Endothelial cell of umbilical vein (primary cell): ENCODE results near the gene KIFC3. TPM values are rescaled to one million over a fixed set of nuclear protein-coding genes. Genes with fewer than 3 reads are reported as not detected.

ENCODE experiments used
- BruUV-seq: library from RNA; stranded (reverse); fragments of 400-500 nt; replicated peaks from 2 replicates; lab custom pipeline; 2021; lab: Mats Ljungman, UMichigan
- CTCF ChIA-PET: fragments of 300-600, 350-600 bp; sonication (Branson Sonifier 250); formaldehyde crosslinking; loops from one replicate; lab custom pipeline; 2021; ENCODE audit warnings: antibody characterized with exemption, inconsistent platforms; lab: Charles Lee
- POLR2A ChIA-PET: fragments of 300-600, 350-600 bp; sonication (Branson Sonifier 250); formaldehyde crosslinking; loops from one replicate; lab custom pipeline; 2021; ENCODE audit warnings: antibody characterized with exemption, inconsistent platforms; lab: Charles Lee
- DNase-seq: peaks from one replicate; pipeline ENCODE4 v3.0.0-alpha.2; 2011; ENCODE audit warnings: low read depth, low spot score
- FAIRE-seq: peaks from 2 replicates; lab custom pipeline; 2011; peaks lifted over from hg19 to GRCh38; lab: Jason Lieb, UNC
- H2AFZ ChIP-seq: 2 replicates; pipeline ENCODE4 v1.6.0; 2012; ENCODE audit warnings: low read depth, low read length, control low read depth, inconsistent platforms
- H3K27ac ChIP-seq: 2 replicates; pipeline ENCODE4 v1.5.1; 2011; ENCODE audit warnings: low read depth, mild to moderate bottlenecking, control low read depth, low read length, moderate library complexity; ENCODE audit not compliant: insufficient read depth
- H3K27me3 ChIP-seq, 2 experiments: 2 replicates each; pipeline versions ENCODE4 v1.6.0 to v1.6.1; 2011; ENCODE audit warnings: low read length in 2 of 2, mixed read lengths in 1 of 2; ENCODE audit not compliant: control insufficient read depth in 2 of 2, insufficient read depth in 2 of 2
- H3K36me3 ChIP-seq, 2 experiments: 2 replicates in 1 of 2; 3 replicates in 1 of 2; pipeline ENCODE4 v1.5.1; 2011; ENCODE audit warnings: low read length in 2 of 2, mild to moderate bottlenecking in 1 of 2, moderate library complexity in 1 of 2; ENCODE audit not compliant: control insufficient read depth in 2 of 2, insufficient read depth in 2 of 2; ENCODE audit errors: extremely low read depth in 1 of 2
- H3K4me1 ChIP-seq: 3 replicates; pipeline ENCODE4 v1.5.1; 2011; ENCODE audit warnings: mild to moderate bottlenecking, low read length; ENCODE audit not compliant: control insufficient read depth, insufficient read depth; ENCODE audit errors: extremely low read depth
- H3K4me2 ChIP-seq: 2 replicates; pipeline ENCODE4 v1.6.1; 2011; ENCODE audit warnings: low read length, control low read depth, mixed read lengths; ENCODE audit not compliant: insufficient read depth
- H3K4me3 ChIP-seq, 3 experiments: fragments of 200-600 bp in 1 of 3; sonication (generic), shearing (Covaris generic) in 1 of 3; replicated peaks in 1 of 3; 2 replicates each; pipeline ENCODE4 v1.5.1; 2011 to 2016; ENCODE audit warnings: control low read depth in 3 of 3, low read length in 3 of 3, mild to moderate bottlenecking in 2 of 3, inconsistent platforms in 1 of 3, low read depth in 1 of 3, moderate library complexity in 1 of 3; ENCODE audit not compliant: insufficient read depth in 1 of 3
- H3K79me2 ChIP-seq: 2 replicates; pipeline ENCODE4 v1.6.0; 2012; ENCODE audit warnings: low read length, inconsistent platforms; ENCODE audit not compliant: control insufficient read depth, insufficient read depth
- H3K9ac ChIP-seq: replicated peaks from 2 replicates; pipeline ENCODE3; 2011; ENCODE audit warnings: low read length, control low read depth; ENCODE audit not compliant: insufficient read depth; ENCODE audit errors: extremely low read depth
- H3K9me1 ChIP-seq: replicated peaks from 3 replicates; pipeline ENCODE4 v1.6.0; 2011; ENCODE audit warnings: mild to moderate bottlenecking, low read length; ENCODE audit not compliant: control insufficient read depth, insufficient read depth; ENCODE audit errors: extremely low read depth
- H3K9me3 ChIP-seq: replicated peaks from 2 replicates; pipeline ENCODE4 v1.5.1; 2012; ENCODE audit warnings: low read length, inconsistent platforms; ENCODE audit not compliant: control insufficient read depth, insufficient read depth
- H4K20me1 ChIP-seq: replicated peaks from 2 replicates; pipeline ENCODE3; 2011; ENCODE audit warnings: mild to moderate bottlenecking, low read length; ENCODE audit not compliant: control insufficient read depth, insufficient read depth; ENCODE audit errors: extremely low read depth
- CTCF ChIP-seq, 2 donors: IDR thresholded peaks; 1 replicate in 1 of 2; 2 replicates in 1 of 2; pipeline ENCODE4 v1.5.1; 2011; ENCODE audit warnings: low read length in 2 of 2, mild to moderate bottlenecking in 2 of 2, moderate library complexity in 2 of 2, control low read depth in 1 of 2, inconsistent platforms in 1 of 2, low read depth in 1 of 2; ENCODE audit not compliant: insufficient read depth in 1 of 2; ENCODE audit errors: extremely low read depth in 1 of 2
- EZH2 ChIP-seq: IDR thresholded peaks from 2 replicates; pipeline ENCODE4 v1.6.1; 2012; ENCODE audit warnings: borderline replicate concordance, low read depth, mild to moderate bottlenecking, moderate library complexity, low read length, inconsistent platforms; ENCODE audit not compliant: severe bottlenecking
- FOS ChIP-seq: IDR thresholded peaks from 2 replicates; pipeline ENCODE4 v1.6.1; 2011; ENCODE audit warnings: mild to moderate bottlenecking, low read length, moderate library complexity, borderline replicate concordance; ENCODE audit not compliant: insufficient read depth
- GATA2 ChIP-seq: IDR thresholded peaks from 2 replicates; pipeline ENCODE4 v1.7.0; 2011; ENCODE audit warnings: low read depth, mild to moderate bottlenecking, moderate library complexity, mixed read lengths, low read length; ENCODE audit not compliant: insufficient read length, insufficient read depth
- JUN ChIP-seq: IDR thresholded peaks from 2 replicates; pipeline ENCODE4 v1.6.1; 2011; ENCODE audit warnings: borderline replicate concordance, low read depth; ENCODE audit not compliant: insufficient read length, insufficient read depth
- MAX ChIP-seq: IDR thresholded peaks from 2 replicates; pipeline ENCODE4 v1.6.1; 2011; ENCODE audit not compliant: insufficient read depth, insufficient read length
- MYC ChIP-seq: IDR thresholded peaks from one replicate; pipeline ENCODE4 v1.6.1; 2011; ENCODE audit warnings: mild to moderate bottlenecking, low read depth, low read length
- POLR2A ChIP-seq: IDR thresholded peaks from 2 replicates; pipeline ENCODE4 v1.6.1; 2012; ENCODE audit warnings: low read depth, mild to moderate bottlenecking, control low read depth, low read length
- POLR2AphosphoS5 ChIP-seq: IDR thresholded peaks from 2 replicates; pipeline ENCODE4 v1.6.1; 2012; ENCODE audit warnings: low read depth, mild to moderate bottlenecking, control low read depth, low read length, moderate library complexity; ENCODE audit not compliant: insufficient read depth
- dilution Hi-C: fragments of 300-500 bp; cut with MboI; formaldehyde crosslinking; loops from one replicate; pipeline ENCODE4 v1.15.0; 2019; ENCODE audit warnings: low sequenced_read_pairs; ENCODE audit not compliant: extremely low pct_ligation_motif_present
- intact Hi-C: fragments of 100-400 bp; cut with micrococcal nuclease; formaldehyde crosslinking; loops from one replicate; pipeline ENCODE4 v1.10.0; 2022
- polyA plus RNA-seq, 4 experiments: library from polyadenylated mRNA; depleted of rRNA in 3 of 4; stranded (reverse) in 3 of 4; unstranded in 1 of 4; fragments of >200 nt; gene quantifications; 2 replicates each; pipeline versions ENCODE4 v1.2.1 to v1.2.3, GENCODE V29; 2011 to 2012; ENCODE audit warnings: missing spikeins in 1 of 4
- total RNA-seq: library from RNA; stranded (reverse); gene quantifications from 2 replicates; pipeline ENCODE4 v1.2.3, GENCODE V29; 2021

The KIFC3 gene
- total and polyA plus RNA-seq, 2 donors (not counting 3 experiments of a cell fraction or from before 2014, with no cell fraction given): 36.3 to 62.2 TPM

GRCh38 chr16:57723170-57723569, 79.1 kb downstream of the KIFC3 start:
- Histone ChIP-seq H3K9me1 (no peaks in the 10 kb centered on the region), H3K27ac (no peak overlapping the region), H3K36me3 (no peaks in the 10 kb centered on the region), H3K79me2 (no peaks in the 10 kb centered on the region), H4K20me1 (no peaks in the 10 kb centered on the region), H3K27me3 (no peaks in the 10 kb centered on the region), H3K4me2 (no peak overlapping the region), H3K4me3 (no peak overlapping the region), H3K9ac (no peak overlapping the region), H3K9me3 (no peaks in the 10 kb centered on the region), H2AFZ (no peak overlapping the region), H3K4me1 (no peaks in the 10 kb centered on the region)
- DNase-seq (peak; percentile 16), FAIRE-seq (no peak)
- ChIA-PET CTCF (interaction anchor here (0.6 to 5.3 kb wide), 34 partner anchors 9 to 299 kb away, joined by 3 to 43 read pairs (median 4); partner anchors contain the start of genes KATNB1, USB1 and ZNF319), POLR2A (interaction anchor here (1.0 kb wide), 1 partner anchor 147 kb away, joined by 3 read pairs; no protein-coding TSS in a partner anchor)
- intact Hi-C loops (no loop called here), dilution Hi-C loops (no loop called here)
- BruUV-seq: no TSS peak
- TF ChIP-seq CTCF (IDR thresholded peaks at IDR 0.05; ENCODE audit: extremely low read depth in 1 of 2, insufficient read depth in 1 of 2, low read depth in 1 of 2, low read length in 2 of 2) (peak; percentile 15 to 22), FOS (no peak)

GRCh38 chr16:57722651-57723050, 79.6 kb downstream of the KIFC3 start:
- H3K4me1 ChIP-seq: no peaks in the 10 kb centered on the region
- H3K27ac ChIP-seq: no peak overlapping the region
- CTCF ChIA-PET: interaction anchor here (0.6 to 5.3 kb wide), 34 partner anchors 9 to 298 kb away, joined by 3 to 43 read pairs (median 4); partner anchors contain the start of genes KATNB1, USB1 and ZNF319
- DNase-seq (no peak), FAIRE-seq (no peak)
- H3K9ac ChIP-seq: no peak overlapping the region
- H3K4me3 ChIP-seq: no peak overlapping the region
- H4K20me1 ChIP-seq: no peaks in the 10 kb centered on the region
- POLR2A ChIA-PET: interaction anchor here (1.0 kb wide), 1 partner anchor 146 kb away, joined by 3 read pairs; no protein-coding TSS in a partner anchor
- no peaks in the 10 kb centered on the region for H3K9me3 ChIP-seq
- no peak overlapping the region for H3K4me2 ChIP-seq
- dilution Hi-C loops (no loop called here), intact Hi-C loops (no loop called here)
- no TSS peak for BruUV-seq
- H3K27me3 ChIP-seq: no peaks in the 10 kb centered on the region
- no peaks in the 10 kb centered on the region for H3K36me3 ChIP-seq
- TF ChIP-seq EZH2 (no peak), JUN (no peak), MYC (no peak), POLR2A (no peak), POLR2AphosphoS5 (no peak), CTCF (IDR thresholded peaks at IDR 0.05; ENCODE audit: extremely low read depth in 1 of 2, insufficient read depth in 1 of 2, low read depth in 1 of 2, low read length in 2 of 2) (no peak), GATA2 (no peak), FOS (no peak), MAX (no peak)
- no peaks in the 10 kb centered on the region for H3K79me2 ChIP-seq
- H2AFZ ChIP-seq: no peak overlapping the region
- no peaks in the 10 kb centered on the region for H3K9me1 ChIP-seq
